Astrocyte of the spinal cord (primary cell): Measurements from ENCODE around the gene SYNGR2.

Source experiments
- DNase-seq: peaks from one replicate; pipeline ENCODE4 v3.0.0; 2011; ENCODE audit warnings: low read depth, low spot score
- H3K4me3 ChIP-seq: 2 replicates; pipeline ENCODE4 v1.5.1; 2011; ENCODE audit warnings: low read depth, mild to moderate bottlenecking, low read length, moderate library complexity
- in situ Hi-C: cut with HindIII; loops from 2 replicates; pipeline ENCODE4 v1.10.0; 2017; ENCODE audit warnings: low sequenced_read_pairs
- TF ChIP-seq, protein P1 (sequence below): IDR thresholded peaks from 2 replicates; pipeline ENCODE4 v1.5.1; 2012; ENCODE audit warnings: low read depth, mild to moderate bottlenecking, low read length, inconsistent platforms

Gene SYNGR2

GRCh38 chr17:78168242-78168902 lies at the start of gene SYNGR2:
SYNGR2 (plus strand) TSS chr17:78168581; CDS start chr17:78168617, 36 bp downstream.
- in situ Hi-C loops: no loop called here

DNA sequence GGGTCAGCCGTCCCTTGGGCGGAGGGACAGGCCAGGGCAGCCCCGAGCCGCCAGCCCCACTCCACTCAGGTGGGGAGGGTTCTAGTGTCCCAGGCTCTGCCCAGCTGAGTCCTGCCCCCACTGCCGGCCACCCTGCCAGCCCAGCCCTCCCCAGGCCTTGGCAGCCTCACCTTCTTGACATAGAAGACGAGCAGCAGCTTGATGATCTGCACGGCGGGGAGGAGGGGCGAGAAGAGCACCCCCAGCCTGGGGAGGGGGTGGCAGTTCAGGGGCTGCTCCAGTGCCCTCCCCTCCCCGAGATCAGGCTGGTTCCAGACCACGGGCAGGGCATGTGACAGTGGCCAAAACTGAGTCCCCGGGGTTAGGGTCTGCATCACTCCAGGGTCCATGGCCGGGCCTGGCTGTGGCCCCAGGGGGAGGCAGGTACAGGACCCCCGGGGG lies 49.6 kb upstream of the SYNGR2 start:
- no peak overlapping the region for H3K4me3 ChIP-seq
- no peak for DNase-seq
- in situ Hi-C loops: no loop called here
- TF ChIP-seq, protein P1, sequence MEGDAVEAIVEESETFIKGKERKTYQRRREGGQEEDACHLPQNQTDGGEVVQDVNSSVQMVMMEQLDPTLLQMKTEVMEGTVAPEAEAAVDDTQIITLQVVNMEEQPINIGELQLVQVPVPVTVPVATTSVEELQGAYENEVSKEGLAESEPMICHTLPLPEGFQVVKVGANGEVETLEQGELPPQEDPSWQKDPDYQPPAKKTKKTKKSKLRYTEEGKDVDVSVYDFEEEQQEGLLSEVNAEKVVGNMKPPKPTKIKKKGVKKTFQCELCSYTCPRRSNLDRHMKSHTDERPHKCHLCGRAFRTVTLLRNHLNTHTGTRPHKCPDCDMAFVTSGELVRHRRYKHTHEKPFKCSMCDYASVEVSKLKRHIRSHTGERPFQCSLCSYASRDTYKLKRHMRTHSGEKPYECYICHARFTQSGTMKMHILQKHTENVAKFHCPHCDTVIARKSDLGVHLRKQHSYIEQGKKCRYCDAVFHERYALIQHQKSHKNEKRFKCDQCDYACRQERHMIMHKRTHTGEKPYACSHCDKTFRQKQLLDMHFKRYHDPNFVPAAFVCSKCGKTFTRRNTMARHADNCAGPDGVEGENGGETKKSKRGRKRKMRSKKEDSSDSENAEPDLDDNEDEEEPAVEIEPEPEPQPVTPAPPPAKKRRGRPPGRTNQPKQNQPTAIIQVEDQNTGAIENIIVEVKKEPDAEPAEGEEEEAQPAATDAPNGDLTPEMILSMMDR: no peak

More at GRCh38 chr17:78168242-78168902, at the start of gene SYNGR2:
- TF ChIP-seq, protein P1: no peak
- peak; percentile 27 for DNase-seq
- peak within 1 kb of the TSS; percentile 51 for H3K4me3 ChIP-seq

GRCh38 chr17:78120537-78120936 lies 47.8 kb upstream of the SYNGR2 start:
- no peak for DNase-seq
- H3K4me3 ChIP-seq: no peak overlapping the region
- in situ Hi-C loops: no loop called here
- TF ChIP-seq, protein P1: no peak

GRCh38 chr17:78120971-78121800 lies 47.2 kb upstream of the SYNGR2 start:
- in situ Hi-C loops: no loop called here
- no peak overlapping the region for H3K4me3 ChIP-seq
- no peak for DNase-seq
- TF ChIP-seq, protein P1: no peak

- no peak for DNase-seq
- in situ Hi-C loops: no loop called here
- no peak overlapping the region for H3K4me3 ChIP-seq
- TF ChIP-seq, protein P1: no peak
These were observed 46.6 kb upstream of the SYNGR2 start for GRCh38 chr17:78121801-78122215.

GRCh38 chr17:78122216-78122930 lies 46.0 kb upstream of the SYNGR2 start:
- in situ Hi-C loops: no loop called here
- DNase-seq: no peak
- no peak overlapping the region for H3K4me3 ChIP-seq
- TF ChIP-seq, protein P1: no peak
